Ovary (tissue), 9 donors: ENCODE measurements around the gene NOS1. TPM values are rescaled to one million over a fixed set of nuclear protein-coding genes. Genes with fewer than 3 reads are reported as not detected.
"Not testable (repeated sequence)": the region's sequence is repeated elsewhere in the genome, so short reads cannot be mapped to it uniquely, and the experiment has no call there.

ENCODE experiments used
- DNase-seq, 5 donors: peaks; one replicate each; pipeline ENCODE4 v3.0.0-alpha.2; 2019 to 2020
- H3K27ac ChIP-seq, 2 donors: fragments of 200-600 bp; one replicate each; pipeline versions ENCODE4 v1.5.1 to v1.8.0; 2019 to 2022
- H3K27me3 ChIP-seq: fragments of 200-600 bp; one replicate; pipeline ENCODE4 v1.8.0; 2022
- H3K36me3 ChIP-seq: fragments of 200-600 bp; sonication (generic); one replicate; pipeline ENCODE4 v1.5.1; 2019
- H3K4me1 ChIP-seq: one replicate; pipeline ENCODE4 v1.8.1; 2013; ENCODE audit warnings: mild to moderate bottlenecking, moderate library complexity; ENCODE audit not compliant: insufficient read depth
- H3K4me3 ChIP-seq: fragments of 200-600 bp; sonication (generic); one replicate; pipeline ENCODE4 v1.5.1; 2017
- H3K9me3 ChIP-seq, 2 donors: fragments of 200-600 bp in 1 of 2; sonication (generic) in 1 of 2; one replicate each; pipeline versions ENCODE4 v1.5.1 to v1.8.1; 2013 to 2019; ENCODE audit warnings: mild to moderate bottlenecking in 1 of 2, moderate library complexity in 1 of 2
- CTCF ChIP-seq, 3 donors: fragments of 450-650 bp in 2 of 3; fragments of 200-600 bp in 1 of 3; IDR thresholded peaks; one replicate each; pipeline versions ENCODE4 v1.5.1 to v1.8.0; 2016 to 2022; ENCODE audit warnings: antibody characterized with exemption in 3 of 3, mild to moderate bottlenecking in 1 of 3
- EP300 ChIP-seq: sonication (generic); formaldehyde crosslinking; IDR thresholded peaks from one replicate; pipeline ENCODE4 v1.6.1; 2017; ENCODE audit warnings: antibody characterized with exemption
- POLR2A ChIP-seq: fragments of 450-650 bp; IDR thresholded peaks from one replicate; pipeline ENCODE4 v1.6.1; 2017; ENCODE audit warnings: antibody characterized with exemption, mild to moderate bottlenecking, moderate library complexity
- WGBS, 3 donors: extraction: QIAGEN DNeasy Blood & Tissue Kit in 1 of 3; methylation state at CpG; one replicate each; pipeline versions ENCODE4 v1.1.5 to v1.1.7; 2013 to 2017; 5-methylcytosine and 5-hydroxymethylcytosine counted together
- intact Hi-C, 4 donors: fragments of 100-400 bp; cut with DNase I; formaldehyde crosslinking; loops; one replicate each; pipeline versions ENCODE4 v1.11.0 to v1.15.1; 2022 to 2023
- polyA plus RNA-seq, 2 donors: library from polyadenylated mRNA; stranded (reverse); fragments of 200-250 nt in 1 of 2; fragments of 350-450 nt in 1 of 2; fragmentation: Illumina TruSeq in 1 of 2; extraction: RNeasy Lipid Tissue Mini Kit (QIAGEN cat#74804) in 1 of 2; gene quantifications; one replicate each; pipeline ENCODE4 v1.2.3, GENCODE V29; 2013 to 2014
- total RNA-seq, 7 donors: library from RNA; depleted of rRNA in 2 of 7; stranded (reverse); fragments of >200 nt in 2 of 7; fragmentation: NEBNext Ultra II Directional in 3 of 7; extraction: Animal tissue kit (Norgen Biotek cat#: 25700) in 3 of 7; gene quantifications; one replicate each; pipeline versions ENCODE4 v1.1.0 to v1.2.4, GENCODE V29; 2016 to 2023
- donor health status: DM: no; HTN: no; CAD: no; lungs with moderate emphysema.
- donor health status: DM: no; HTN: no; CAD: no.
- donor health status: Bipolar disorder and iron deficiency.
- donor health status: DM: yes; HTN: yes; CAD: no.
- donor health status: DM: no; HTN: no; CAD: no.
- donor health status: DM: yes; HTN: yes; CAD: no.

The NOS1 gene
- total and polyA plus RNA-seq, 9 donors = 0.05 to 0.48 (median 0.22) TPM

GRCh38 chr12:117188961-117189724 lies 172.3 kb downstream of the NOS1 start:
- Histone ChIP-seq H3K27me3 (no peaks in the 10 kb centered on the region), H3K9me3 (no peaks in the 10 kb centered on the region), H3K27ac (peak overlapping the region; percentile 73 to 78), H3K36me3 (no peaks in the 10 kb centered on the region), H3K4me3 (peak overlapping the region; percentile 68), H3K4me1 (peaks cover 3% of the 10 kb centered on the region)
- intact Hi-C loops = no loop called here
- TF ChIP-seq EP300 = no peak
- TF ChIP-seq CTCF (IDR thresholded peaks at IDR 0.05) = peak in 1 of 3 donors; percentile 13
- TF ChIP-seq POLR2A = peak; percentile 3
- WGBS, 3 donors = 1 to 6% (median 2%) methylated on average over 25 of the region's 25 CpGs
- DNase-seq = peak; percentile 37 to 65 (median 52)

- Histone ChIP-seq H3K4me3 (peak overlapping the region; percentile 68), H3K27ac (peak overlapping the region in 1 of 2 donors; percentile 5), H3K9me3 (no peaks in the 10 kb centered on the region), H3K4me1 (peaks cover 3% of the 10 kb centered on the region), H3K27me3 (no peaks in the 10 kb centered on the region), H3K36me3 (no peaks in the 10 kb centered on the region)
- TF ChIP-seq POLR2A = no peak
- no peak for TF ChIP-seq EP300
- TF ChIP-seq CTCF (IDR thresholded peaks at IDR 0.05) = no peak
- intact Hi-C loops = no loop called here
- 37 to 52% (median 40%) methylated on average over 12 of the region's 12 CpGs for WGBS, 3 donors
- DNase-seq = peak in 1 of 5 donors; percentile 47
These were observed 173.2 kb downstream of the NOS1 start for GRCh38 chr12:117188121-117188665.

GRCh38 chr12:117187421-117187820 lies 174.0 kb downstream of the NOS1 start:
- Histone ChIP-seq H3K27me3 (no peaks in the 10 kb centered on the region), H3K4me3 (no peak overlapping the region), H3K36me3 (no peaks in the 10 kb centered on the region), H3K9me3 (no peaks in the 10 kb centered on the region), H3K4me1 (peaks cover 3% of the 10 kb centered on the region), H3K27ac (no peak overlapping the region)
- 5 to 21% (median 17%) methylated on average over 4 of the region's 4 CpGs for WGBS, 3 donors
- DNase-seq = peak in 3 of 5 donors; percentile 49 to 63 (median 59)
- no peak for TF ChIP-seq EP300
- no peak for TF ChIP-seq POLR2A
- TF ChIP-seq CTCF (IDR thresholded peaks at IDR 0.05) = no peak
- intact Hi-C loops = no loop called here

GRCh38 chr12:117182866-117183265 lies 178.6 kb downstream of the NOS1 start:
- no peak for TF ChIP-seq EP300
- TF ChIP-seq POLR2A = no peak
- TF ChIP-seq CTCF (IDR thresholded peaks at IDR 0.05) = no peak
- no peaks in the 10 kb centered on the region for H3K36me3 ChIP-seq

GRCh38 chr12:117181468-117181843 lies 180.0 kb downstream of the NOS1 start:
- intact Hi-C loops, H3K4me1 ChIP-seq, H3K27ac ChIP-seq, DNase-seq, H3K27me3 ChIP-seq, H3K36me3 ChIP-seq, H3K9me3 ChIP-seq, H3K4me3 ChIP-seq: not testable (repeated sequence)
- 85 to 95% (median 91%) methylated on average over 8 of the region's 8 CpGs for WGBS, 3 donors

More at GRCh38 chr12:117182866-117183265, 178.6 kb downstream of the NOS1 start:
- 92 to 97% (median 93%) methylated on average over 3 of the region's 3 CpGs for WGBS, 3 donors
- Histone ChIP-seq H3K4me1 (peaks cover 3% of the 10 kb centered on the region), H3K27me3 (no peaks in the 10 kb centered on the region), H3K27ac (no peak overlapping the region), H3K4me3 (no peak overlapping the region), H3K9me3 (no peaks in the 10 kb centered on the region)
- peak in 1 of 5 donors; percentile 21 for DNase-seq
- intact Hi-C loops = no loop called here
